Islet of Langerhans (tissue), 1 donor: ENCODE data around the gene LRSAM1.

ENCODE experiments used
- FAIRE-seq: peaks from one replicate; lab custom pipeline; 2011; peaks lifted over from hg19 to GRCh38; lab: Jason Lieb, UNC

The LRSAM1 gene

DNA sequence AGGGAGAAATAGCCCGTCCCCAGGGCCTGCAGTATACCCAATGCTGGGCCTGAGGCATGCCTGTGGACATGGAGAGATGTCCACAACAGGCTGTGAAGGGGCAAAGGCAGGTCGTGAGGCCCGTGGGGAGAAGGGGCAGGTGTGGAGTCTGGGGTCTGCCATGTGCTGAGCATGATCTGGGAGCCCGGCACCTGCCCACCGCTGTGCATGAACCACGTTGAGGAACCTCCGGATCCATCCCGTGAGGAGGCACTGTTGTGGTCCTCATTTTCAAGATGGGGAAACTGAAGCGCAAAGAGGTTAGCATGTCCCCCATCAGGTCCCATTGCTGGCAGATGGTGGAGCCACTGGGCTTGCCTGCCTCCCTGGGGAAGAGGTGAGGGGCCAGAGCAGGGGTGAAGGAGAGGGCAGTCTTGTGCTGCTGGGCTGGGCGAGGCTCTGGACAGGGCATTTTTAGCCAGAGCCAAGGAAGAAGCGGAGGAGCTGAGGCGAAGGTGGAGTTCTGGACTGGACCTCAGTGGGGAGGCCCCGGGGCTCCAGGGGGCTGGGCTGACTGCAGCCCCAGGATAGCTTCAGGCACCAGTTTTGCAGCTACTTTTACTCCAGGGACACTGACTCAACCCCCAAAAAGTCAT lies 46.5 kb downstream of the LRSAM1 start:
- FAIRE-seq, result no peak

DNA sequence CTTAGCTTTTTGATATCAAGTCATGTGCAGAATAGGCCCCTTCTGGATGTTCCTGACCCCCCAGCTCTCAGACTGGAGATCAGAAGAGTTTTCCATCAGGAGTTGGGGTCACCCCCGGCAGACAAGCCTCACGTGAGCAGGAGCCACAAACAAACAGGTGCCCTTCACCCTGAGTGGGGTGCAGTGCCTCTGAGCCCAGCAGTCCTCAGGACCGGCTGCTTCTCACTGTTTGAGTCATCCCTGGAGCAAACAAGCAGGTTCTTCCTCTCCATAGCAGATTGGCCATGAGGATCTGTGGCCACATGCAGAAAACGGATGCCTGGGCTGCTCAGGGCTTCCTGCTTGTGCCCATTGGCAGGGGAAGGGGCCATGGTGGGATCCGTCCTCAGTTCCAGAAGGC lies 47.0 kb downstream of the LRSAM1 start:
- FAIRE-seq, result no peak

DNA sequence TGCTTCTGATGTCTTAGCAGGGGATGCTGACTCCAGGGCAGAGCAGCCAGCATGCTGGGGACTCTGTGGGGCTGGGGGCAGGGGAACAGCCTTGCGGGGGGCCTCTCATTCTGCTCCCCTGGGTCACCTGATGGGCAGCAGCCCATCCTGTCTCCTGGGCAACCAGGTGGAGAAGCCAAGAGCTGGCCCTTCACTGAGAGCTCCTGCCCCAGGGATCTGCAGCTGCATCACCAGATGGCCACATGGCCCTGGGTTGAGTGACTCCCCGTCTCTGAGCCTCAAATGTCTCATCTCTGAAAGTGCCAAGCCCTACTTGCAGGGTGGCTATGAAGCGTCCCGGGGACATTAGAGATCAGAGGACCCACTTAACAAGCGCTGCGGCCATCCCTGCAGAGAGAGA lies 49.1 kb downstream of the LRSAM1 start:
- FAIRE-seq, result no peak

DNA sequence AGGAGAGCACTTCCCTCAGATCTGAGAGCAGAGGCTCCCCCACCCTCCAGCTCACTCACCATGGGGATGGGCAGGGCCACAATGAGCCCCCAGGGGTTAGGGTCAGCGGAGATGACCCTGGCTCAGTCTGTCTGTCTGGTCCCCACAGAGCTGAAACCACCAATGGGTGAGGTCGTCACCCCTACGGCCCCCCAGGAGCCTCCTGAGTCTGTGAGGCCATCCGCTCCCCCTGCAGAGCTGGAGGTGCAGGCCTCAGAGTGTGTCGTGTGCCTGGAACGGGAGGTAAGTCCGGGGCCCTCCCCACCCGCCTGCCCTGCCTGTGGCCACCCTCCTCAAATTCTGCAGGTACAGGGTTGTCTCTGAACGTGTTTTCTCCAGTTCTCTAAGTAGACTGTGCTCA lies 49.6 kb downstream of the LRSAM1 start:
- no peak for FAIRE-seq

DNA sequence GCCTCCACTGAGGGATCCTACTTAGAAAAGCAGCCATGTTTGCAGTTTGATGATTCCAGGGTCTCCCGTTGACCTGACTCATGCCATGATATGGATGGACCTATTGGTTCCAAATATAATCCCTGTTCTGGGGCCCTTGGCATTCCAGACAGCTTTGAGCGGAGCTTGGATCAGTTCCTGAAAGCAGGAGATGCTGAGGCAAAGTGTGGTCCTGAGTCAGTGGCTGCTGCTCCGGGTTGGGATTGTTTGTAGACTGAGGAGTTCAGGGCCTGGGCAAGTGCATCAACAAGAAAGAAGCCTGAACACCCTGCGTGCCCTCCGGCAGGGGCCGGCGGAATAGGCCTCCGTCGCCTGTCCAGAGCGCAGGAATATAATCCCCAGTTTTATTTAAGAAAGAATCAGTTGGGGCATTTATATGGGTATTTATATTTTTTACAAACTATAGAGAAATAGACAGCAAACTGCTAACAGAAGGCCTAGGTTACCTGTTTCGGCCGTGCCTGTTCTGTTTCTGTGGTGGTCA lies 50.6 kb downstream of the LRSAM1 start:
- no peak for FAIRE-seq

DNA sequence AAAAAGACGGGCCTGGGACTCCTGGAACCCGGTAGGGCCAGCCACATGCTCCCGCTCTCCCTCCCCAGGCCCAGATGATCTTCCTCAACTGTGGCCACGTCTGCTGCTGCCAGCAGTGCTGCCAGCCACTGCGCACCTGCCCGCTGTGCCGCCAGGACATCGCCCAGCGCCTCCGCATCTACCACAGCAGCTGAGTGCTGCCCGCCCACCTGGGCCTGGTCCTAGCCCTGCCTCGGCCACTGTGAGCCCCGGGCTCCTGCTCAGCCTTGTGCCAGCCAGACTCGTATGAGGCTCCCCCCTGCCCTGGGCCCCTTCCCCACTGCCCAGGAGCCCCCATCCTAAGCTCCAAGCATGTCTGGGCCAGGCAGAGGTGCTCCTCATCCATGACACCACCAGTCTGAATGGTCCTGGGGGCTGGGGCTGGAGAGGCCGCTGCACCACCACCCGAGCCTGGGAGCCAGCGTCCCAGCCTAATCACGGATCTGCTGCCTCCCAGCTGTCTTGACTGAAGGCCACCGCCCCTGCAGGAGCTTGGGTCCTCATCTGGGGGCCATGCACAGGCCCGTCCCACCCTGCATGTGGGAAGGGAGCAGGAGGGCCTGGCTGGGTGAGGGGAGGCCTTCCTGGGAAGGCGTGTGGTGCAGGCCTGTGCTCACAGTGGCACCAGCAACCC lies 51.5 kb downstream of the LRSAM1 start:
- FAIRE-seq, result no peak

DNA sequence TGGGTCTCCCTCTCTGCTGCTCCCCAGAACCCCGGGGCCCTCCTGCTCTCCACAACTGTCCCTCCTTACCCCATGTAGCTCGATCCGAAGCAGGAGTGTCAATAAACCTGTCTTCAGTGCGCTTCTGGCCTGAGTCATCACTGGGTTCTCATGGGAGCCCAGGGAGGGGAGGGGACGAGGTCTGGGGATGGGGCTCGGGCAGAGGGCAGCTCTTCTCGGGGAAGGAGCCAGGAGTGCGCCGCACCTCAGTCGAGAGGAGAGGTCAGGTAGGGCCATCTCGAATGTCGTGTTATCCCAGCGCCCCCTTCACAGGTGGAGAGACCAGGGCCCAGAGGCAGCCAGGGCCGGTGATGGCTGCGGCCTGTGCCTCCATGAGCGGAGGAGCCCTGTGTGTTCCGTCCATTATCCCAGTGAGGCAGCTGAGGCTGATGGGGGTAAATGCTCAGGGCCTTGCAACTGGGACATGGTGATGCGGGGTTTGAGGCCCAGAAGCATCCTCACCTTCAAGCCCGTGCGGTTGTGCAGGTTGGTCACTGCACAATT lies 52.1 kb downstream of the LRSAM1 start:
- no peak for FAIRE-seq

DNA sequence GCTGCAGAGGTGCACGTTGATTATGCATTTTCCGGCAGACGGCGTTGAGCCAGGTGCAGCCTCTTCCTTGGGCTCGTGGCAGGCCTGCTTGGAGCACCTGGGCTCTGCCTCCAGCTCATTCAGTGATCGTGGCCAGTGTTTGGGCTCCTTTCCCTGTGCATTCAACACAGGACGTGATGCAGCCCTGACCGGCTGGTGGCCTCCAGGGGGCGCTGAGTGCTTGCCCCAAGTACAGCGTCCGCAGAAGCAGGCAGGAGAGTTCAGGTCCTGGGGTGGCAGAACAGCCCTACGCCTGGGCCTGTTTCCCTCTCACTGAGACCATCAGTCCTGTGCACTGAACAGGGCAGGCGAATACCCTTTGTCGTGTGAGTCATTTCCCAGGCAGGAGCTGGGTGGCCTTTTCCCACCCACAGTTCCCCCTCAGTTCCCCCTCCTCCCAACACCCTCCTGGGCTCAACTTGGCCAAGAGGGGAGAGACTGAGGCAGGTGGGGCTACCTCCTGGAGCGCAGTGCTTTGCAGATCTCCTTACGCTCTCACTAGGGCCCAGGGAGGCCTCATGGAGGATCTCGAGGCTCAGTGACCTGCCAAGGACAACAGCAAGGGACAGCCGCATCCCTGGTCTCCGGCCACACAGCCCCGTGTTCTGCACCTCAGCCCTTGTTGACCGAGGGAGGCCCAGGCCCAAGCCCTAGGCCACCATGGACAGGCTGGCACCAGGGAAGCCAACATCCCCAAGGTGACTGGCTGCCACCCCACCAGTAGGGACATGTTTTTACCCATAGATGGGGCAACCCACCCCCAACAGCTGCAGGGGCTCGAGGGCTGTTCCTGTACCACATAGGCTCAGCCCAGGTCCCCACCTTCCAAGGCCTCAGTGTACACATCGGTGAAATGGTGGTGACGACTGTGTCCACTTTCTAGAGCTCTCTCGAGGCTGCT lies 52.9 kb downstream of the LRSAM1 start:
- FAIRE-seq, result no peak

DNA sequence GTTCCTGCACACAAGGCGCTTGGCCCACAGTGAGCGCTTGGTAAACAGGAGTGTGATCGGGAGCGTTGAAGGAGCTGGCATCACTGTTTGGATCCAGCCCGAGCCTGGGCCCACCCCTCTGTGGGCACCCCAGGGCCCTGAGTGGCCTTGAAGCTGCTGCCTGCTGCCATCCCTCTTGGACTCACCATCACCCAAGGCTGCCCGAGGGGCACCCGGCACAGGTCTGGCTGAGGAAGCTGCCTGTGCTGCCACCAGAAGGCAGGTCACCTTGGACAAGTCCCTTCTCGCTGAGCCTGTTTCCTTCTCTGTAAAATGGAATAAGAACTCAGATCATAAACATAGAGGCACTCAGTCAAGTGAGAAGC lies 53.6 kb downstream of the LRSAM1 start:
- FAIRE-seq, result no peak

DNA sequence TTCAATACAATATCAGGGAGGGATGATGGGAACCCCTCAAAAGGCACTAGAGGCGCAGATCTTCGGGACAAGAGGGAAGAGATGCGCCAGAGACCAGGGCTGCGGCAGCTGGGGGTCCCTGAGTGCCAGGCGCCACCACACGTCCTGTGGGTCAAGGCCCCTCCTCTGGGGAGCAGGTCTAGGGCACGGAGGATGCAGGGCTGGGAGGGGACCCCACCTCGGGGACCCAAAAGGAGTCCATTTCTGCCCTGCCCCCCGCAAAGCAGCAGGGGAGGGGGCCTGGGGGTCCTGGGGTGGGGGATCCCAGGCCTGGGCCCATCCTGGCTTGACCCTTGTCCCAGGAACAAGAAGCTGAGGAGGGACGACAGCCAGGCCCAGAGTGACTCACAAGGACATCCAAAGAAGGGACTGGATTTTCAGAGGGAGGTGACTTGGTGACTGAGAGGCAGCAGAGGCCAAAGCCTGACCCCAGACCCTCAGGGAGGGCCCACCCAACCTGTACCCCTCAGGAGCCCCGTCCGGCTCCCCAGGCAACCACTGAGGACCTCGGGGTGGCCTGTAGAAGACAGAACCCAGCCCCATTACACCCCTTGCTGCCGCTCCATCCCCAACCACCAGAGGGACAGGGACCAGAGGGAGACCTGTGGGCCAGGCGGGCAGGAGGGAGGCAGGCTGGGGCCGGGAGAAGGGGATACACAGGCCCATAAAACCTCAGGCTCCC lies 54.2 kb downstream of the LRSAM1 start:
- FAIRE-seq, result no peak

DNA sequence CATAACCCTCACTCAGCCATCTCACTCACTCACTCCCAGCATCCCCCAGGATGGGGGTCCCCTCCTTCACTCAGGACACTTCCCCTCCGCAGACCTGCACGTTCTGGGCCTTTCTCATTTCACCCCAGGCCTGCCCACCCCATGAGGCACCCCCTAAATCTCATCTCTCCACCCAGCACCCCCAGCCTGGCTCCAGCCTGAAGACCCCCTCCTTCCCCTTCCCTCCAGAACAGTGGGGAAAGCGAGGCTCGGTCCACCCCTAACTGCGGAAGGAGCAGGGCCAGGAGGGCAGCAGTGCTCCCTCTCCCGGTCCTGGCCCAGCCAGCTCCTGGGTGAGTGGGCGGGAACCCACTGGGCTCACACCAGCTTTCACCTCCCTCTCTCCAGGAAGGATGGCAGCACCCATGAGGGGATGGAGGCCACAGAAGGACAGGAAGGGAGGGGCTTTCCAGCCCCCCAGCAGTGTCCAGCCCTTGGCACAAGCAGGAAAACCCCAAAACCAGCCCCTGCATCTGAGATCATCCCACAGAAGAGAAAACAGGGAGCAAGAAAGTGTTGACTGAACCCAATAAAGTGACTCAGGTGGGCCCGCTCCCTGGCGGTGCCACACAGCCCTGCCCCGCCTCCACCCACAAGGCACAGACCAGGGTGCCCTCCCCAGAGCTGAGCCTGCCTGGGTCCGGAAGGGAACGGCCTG lies 55.0 kb downstream of the LRSAM1 start:
- no peak for FAIRE-seq

DNA sequence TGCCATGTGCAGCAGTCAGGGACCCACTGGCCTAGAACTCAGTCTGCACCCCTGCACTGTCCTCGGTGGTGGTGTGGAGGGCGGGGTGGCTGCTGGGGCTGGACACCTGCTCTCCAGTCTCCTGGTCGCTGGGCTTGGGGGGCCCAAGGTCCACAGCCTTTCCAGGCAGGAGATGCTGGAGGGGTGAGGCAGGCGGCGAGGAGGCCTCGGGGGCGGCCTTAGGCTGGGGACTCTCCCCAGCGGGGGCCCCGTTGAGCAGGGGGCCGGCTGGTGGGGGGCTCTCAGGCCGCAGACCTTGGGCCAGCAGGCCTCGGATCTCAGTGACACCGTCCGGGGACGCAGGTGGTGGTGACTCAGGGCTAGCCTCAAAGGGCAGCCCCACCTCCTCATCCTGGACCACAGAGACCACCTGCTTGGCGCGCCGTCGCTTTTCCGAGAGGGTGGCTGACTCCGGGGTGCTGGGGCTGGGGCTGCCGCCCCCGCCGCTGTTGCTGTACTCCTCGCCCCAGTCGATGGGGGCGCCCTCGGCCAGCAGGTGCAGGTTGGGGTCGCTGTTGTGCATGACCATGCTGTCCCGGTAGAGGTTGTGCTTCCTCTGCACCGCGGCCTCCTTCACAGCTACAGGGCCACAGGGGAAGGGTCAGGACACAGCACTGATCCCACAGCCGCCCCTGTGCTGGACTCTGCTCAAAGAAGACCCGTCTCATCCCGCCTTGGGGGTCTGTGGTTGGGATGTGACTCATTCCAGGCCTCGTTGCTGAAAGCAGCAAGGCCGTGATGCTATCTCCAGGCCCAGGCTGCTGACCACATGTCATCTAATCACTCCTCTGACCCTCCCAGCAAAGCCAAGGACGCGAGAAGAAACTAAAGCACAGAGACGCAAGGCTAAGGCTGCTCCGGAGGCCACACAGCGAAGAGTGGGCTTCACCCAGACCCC lies 55.8 kb downstream of the LRSAM1 start:
- no peak for FAIRE-seq

DNA sequence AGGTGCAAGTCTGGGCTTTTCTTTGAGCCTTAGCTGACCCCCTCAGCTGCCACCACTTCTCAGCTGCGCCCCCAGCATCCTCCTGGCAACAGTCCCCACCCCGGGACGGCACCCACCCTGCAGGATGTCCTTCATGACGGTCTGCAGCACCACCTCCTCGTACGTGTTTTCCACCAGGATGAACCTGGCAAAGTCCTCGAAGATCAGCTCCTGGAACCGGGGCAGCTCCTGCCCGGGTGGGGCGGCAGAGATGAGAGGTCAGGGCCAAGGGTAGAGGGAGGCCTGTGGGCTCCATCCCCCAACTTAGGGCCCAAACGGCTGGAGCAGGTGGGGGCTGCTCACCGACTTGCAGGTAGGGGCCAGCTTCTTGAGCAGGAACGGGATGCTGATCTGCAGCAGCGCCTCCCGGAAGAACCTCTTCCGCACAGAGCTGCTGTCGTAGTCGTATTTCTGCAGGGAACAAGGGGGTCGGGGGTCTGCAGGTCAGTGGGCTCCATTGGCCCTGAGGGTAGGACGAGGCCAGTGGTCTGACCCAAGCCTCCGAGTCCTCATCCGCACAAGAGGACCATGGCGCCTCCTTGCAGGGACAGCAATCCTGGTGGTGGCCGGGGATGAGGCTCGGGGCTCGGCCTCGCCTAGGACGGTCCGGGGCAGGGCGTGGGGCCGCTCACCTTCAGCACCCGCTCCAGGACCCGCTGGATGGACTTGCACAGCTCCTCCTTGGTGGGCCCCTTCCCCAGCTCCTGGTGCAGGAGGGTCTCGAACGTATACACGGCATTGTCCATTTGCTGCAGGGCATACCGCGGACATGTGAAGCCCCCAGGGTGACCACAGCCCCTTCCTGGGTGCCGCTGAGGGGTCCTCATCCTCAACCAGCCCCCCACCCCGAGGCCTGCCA lies 56.7 kb downstream of the LRSAM1 start:
- FAIRE-seq, result no peak

DNA sequence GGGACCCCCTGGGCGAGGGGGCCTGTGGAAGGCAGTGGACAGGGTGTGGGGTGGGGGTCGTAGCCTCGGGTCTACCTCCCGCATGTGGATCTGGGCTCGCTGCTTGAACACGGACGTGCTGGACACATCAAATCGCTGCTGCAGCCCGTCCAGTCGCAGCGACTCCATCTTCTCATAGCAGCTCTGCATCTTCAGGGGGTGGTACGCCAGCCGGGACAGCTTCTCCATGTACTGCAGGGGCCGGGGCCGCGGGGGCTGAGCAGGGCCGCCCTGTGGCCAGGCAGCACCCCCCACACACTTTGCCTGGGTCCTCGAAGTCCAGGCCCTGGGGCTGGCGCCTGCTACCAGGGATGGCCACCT lies 57.6 kb downstream of the LRSAM1 start:
- no peak for FAIRE-seq

DNA sequence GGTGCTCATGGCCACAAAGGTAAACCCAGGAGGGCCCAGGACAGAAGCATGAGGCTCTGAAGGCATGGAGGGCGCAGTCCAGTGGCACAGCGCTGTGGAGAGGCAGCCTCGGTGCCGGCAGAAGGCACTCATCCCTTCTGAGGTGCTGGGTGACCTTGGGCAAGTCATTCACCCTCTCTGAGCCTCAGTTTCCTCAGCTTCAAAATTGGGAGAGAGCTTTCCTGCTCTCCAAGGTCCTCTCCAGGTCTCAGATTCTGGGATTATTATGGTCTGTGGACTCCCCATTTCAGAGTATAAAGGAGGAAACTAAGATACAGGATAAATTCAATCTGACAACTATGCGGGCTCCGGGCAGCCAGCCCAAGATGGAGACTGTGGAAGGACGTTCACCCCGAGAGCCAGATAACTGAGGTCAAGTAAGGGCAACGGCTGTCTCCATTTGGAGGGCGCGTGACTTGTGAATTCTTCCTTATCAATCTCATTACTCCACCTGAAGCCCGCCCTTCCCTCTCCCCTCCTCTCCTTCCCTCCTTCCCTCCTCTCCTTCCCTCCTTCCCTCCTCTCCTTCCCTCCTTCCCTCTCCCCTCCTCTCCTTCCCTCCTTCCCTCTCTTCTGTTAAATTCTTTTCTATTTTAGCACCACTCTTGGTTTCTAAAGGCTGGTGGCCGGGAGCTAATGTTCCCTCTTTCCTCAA lies 58.1 kb downstream of the LRSAM1 start:
- FAIRE-seq, result no peak

DNA sequence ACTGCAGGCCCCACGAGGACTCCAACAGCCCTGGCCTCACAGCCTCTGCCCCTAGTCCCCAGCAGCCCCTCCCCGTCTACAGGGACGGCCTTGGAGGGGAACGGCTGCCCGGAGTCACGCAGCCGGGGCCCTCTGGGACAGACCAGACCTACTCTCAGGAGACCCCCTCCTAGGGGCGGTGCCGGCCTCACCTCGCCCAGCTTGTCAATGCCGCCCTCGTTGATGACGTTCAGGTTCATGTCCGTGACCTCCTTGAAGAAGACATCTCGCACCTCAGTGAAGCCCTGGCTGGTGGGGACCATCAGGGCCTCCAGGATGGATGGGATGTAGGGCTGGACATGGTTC lies 58.6 kb downstream of the LRSAM1 start:
- FAIRE-seq, result no peak

DNA sequence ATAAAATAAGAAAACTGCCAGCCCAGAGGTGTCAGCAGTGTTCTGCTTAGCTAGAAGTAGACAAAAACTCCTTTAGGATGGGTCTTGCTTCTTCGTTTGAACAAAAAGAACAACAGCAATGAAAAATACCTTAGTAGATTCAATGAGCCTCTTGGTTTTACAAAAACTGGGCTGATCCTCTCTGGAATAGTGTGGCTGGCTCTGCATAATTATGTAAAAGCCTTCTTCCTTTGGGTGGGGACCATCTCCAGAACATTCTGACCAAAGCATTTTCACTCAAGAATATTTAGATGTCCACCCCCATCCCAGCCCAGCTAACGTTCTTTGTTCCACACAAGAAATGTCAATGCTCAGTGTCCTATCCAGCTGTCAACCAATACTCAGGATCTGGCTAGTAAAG lies 63.2 kb downstream of the LRSAM1 start:
- no peak for FAIRE-seq

DNA sequence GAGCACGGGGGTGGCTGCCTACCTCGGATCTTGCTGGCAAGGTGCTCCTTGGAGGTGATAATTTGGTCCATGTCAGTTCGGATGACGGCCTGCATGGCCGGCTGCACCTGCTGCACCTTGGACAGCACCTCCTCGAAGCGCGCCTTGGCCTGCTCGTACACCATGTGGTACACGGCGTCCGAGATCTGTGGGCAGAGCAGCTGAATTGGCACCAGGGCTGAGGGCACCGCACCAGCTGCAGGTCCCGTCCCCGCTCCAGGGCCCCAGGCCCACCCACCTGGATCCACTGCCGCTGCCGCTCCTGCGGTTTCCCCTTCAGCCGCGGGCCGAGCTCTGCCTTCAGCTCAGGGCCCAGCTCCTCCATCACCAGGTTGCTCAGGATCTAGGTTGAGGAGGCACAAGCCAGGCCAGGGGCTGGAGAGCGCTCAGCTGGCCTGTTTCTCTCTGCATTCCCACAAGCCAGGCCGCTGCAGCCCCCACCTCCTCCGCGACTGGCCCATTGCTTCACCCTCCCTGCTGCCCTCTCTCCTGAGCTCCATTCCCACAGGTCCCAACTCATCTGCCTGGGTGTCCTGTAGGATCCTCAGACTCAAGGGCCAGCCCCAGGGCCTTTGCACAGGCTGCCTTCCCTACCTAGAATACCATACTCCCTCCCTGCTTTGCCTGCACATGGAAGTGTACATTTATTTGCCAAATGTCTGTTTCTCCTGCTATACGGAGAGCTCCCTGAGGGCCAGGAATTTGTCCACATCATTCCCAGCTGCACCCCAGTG lies 65.7 kb downstream of the LRSAM1 start:
- no peak for FAIRE-seq
